GM23338 (cell line): Measurements from ENCODE around the gene MALRD1. TPM values are rescaled to one million over a fixed set of nuclear protein-coding genes. Genes with fewer than 3 reads are reported as not detected.

Experiments used
- ATAC-seq: fragments of 200-7000 bp; cut with Tn5 transposase; 3 replicates; pipeline ENCODE4 v1.9.1; 2020
- DNase-seq: peaks from one replicate; pipeline ENCODE4 v3.0.0-alpha.2; 2015; ENCODE audit warnings: low spot score
- H2AFZ ChIP-seq: fragments of 200-600 bp; sonication (generic); 2 replicates; pipeline ENCODE4 v1.8.0; 2016; ENCODE audit warnings: antibody characterized with exemption, mild to moderate bottlenecking, moderate library complexity
- H3F3A ChIP-seq: fragments of 200-600 bp; sonication (generic); replicated peaks from 2 replicates; pipeline ENCODE4 v1.8.0; 2017; ENCODE audit warnings: antibody characterized with exemption, mixed run types, low read depth
- H3K27ac ChIP-seq: fragments of 200-600 bp; sonication (generic); 2 replicates; pipeline ENCODE4 v1.6.1; 2016; ENCODE audit warnings: low read depth
- H3K27me3 ChIP-seq: fragments of 200-600 bp; sonication (generic); 2 replicates; pipeline ENCODE4 v1.8.0; 2016; ENCODE audit warnings: mild to moderate bottlenecking, mixed run types, moderate library complexity; ENCODE audit not compliant: insufficient read depth
- H3K36me3 ChIP-seq: fragments of 200-600 bp; sonication (generic); 2 replicates; pipeline ENCODE4 v1.8.0; 2016; ENCODE audit warnings: mild to moderate bottlenecking; ENCODE audit not compliant: insufficient read depth
- H3K4me1 ChIP-seq: fragments of 200-600 bp; sonication (generic); 2 replicates; pipeline ENCODE4 v1.8.0; 2016; ENCODE audit warnings: mild to moderate bottlenecking, moderate library complexity; ENCODE audit not compliant: insufficient read depth
- H3K4me2 ChIP-seq: fragments of 200-600 bp; sonication (generic); 2 replicates; pipeline ENCODE4 v1.7.1; 2017; ENCODE audit warnings: mixed run types
- H3K4me3 ChIP-seq: fragments of 200-600 bp; sonication (generic); 2 replicates; pipeline ENCODE4 v1.6.1; 2016; ENCODE audit warnings: mixed run types
- H3K79me2 ChIP-seq: fragments of 200-600 bp; sonication (generic); replicated peaks from 2 replicates; pipeline ENCODE4 v1.8.0; 2017; ENCODE audit warnings: mild to moderate bottlenecking; ENCODE audit not compliant: insufficient read depth
- H3K9me2 ChIP-seq: fragments of 200-600 bp; sonication (generic); 2 replicates; pipeline ENCODE4 v1.8.0; 2017; ENCODE audit not compliant: insufficient read depth
- H4K20me1 ChIP-seq: fragments of 200-600 bp; sonication (generic); replicated peaks from 2 replicates; pipeline ENCODE4 v1.8.0; 2017; ENCODE audit warnings: mild to moderate bottlenecking; ENCODE audit not compliant: insufficient read depth
- H3K27ac Mint-ChIP-seq: 2 replicates; pipeline ENCODE4 v1.8.0; 2020; ENCODE audit warnings: inconsistent platforms, mild to moderate bottlenecking, moderate library complexity, mixed read lengths
- H3K27me3 Mint-ChIP-seq: 3 replicates; pipeline ENCODE4 v1.8.0; 2022; ENCODE audit warnings: low read depth, mild to moderate bottlenecking, moderate library complexity, mixed read lengths, inconsistent platforms; ENCODE audit not compliant: insufficient read depth, poor library complexity
- H3K36me3 Mint-ChIP-seq: 3 replicates; pipeline ENCODE4 v1.8.0; 2021; ENCODE audit warnings: low read depth, mild to moderate bottlenecking, inconsistent platforms, moderate library complexity, mixed read lengths
- H3K4me1 Mint-ChIP-seq: 3 replicates; pipeline ENCODE4 v1.8.0; 2020; ENCODE audit warnings: mild to moderate bottlenecking, inconsistent platforms, mixed read lengths
- H3K4me3 Mint-ChIP-seq: 3 replicates; pipeline ENCODE4 v1.8.0; 2021; ENCODE audit warnings: moderate library complexity, mild to moderate bottlenecking, inconsistent platforms, mixed read lengths
- H3K9me3 Mint-ChIP-seq: 3 replicates; pipeline ENCODE4 v1.8.0; 2020; ENCODE audit warnings: moderate library complexity, mild to moderate bottlenecking, inconsistent platforms, mixed read lengths
- CREB1 ChIP-seq: fragments of 250-450 bp; sonication (Bioruptor Pico); IDR thresholded peaks from 2 replicates; pipeline ENCODE4 v1.5.0; 2020; ENCODE audit warnings: low read depth, mild to moderate bottlenecking, moderate library complexity
- CTCF ChIP-seq, 2 experiments: fragments of 200-600 bp in 1 of 2; sonication (generic) in 1 of 2; conservative IDR thresholded peaks; 2 replicates each; pipeline versions ENCODE4 v1.5.1 to v1.6.1; 2016 to 2017; ENCODE audit warnings: antibody characterized with exemption in 2 of 2, low read depth in 2 of 2, mild to moderate bottlenecking in 2 of 2, moderate library complexity in 1 of 2
- ETS1 ChIP-seq: IDR thresholded peaks from 2 replicates; pipeline ENCODE4 v1.6.1; 2016; ENCODE audit warnings: antibody characterized with exemption
- EZH2 ChIP-seq: fragments of 200-600 bp; sonication (generic); IDR thresholded peaks from one replicate; pipeline ENCODE4 v1.8.0; 2017; ENCODE audit warnings: antibody characterized with exemption, mild to moderate bottlenecking, low read depth; ENCODE audit not compliant: unreplicated experiment
- EZH2phosphoT487 ChIP-seq: fragments of 200-600 bp; sonication (generic); IDR thresholded peaks from one replicate; pipeline ENCODE4 v1.8.1; 2018; ENCODE audit warnings: antibody characterized with exemption; ENCODE audit not compliant: unreplicated experiment
- JUNB ChIP-seq: IDR thresholded peaks from one replicate; pipeline ENCODE4 v1.6.1; 2016; ENCODE audit warnings: antibody characterized with exemption; ENCODE audit not compliant: unreplicated experiment
- NANOG ChIP-seq: IDR thresholded peaks from 2 replicates; pipeline ENCODE4 v1.6.1; 2016; ENCODE audit warnings: antibody characterized with exemption, borderline replicate concordance
- POLR2AphosphoS5 ChIP-seq: IDR thresholded peaks from 2 replicates; pipeline ENCODE4 v1.6.1; 2016; ENCODE audit warnings: antibody characterized with exemption, low read depth
- STAT1 ChIP-seq: IDR thresholded peaks from one replicate; pipeline ENCODE4 v1.6.1; 2016; ENCODE audit warnings: antibody characterized with exemption; ENCODE audit not compliant: unreplicated experiment
- ZNF114 ChIP-seq: fragments of 250-450 bp; sonication (Bioruptor Pico); IDR thresholded peaks from 2 replicates; pipeline ENCODE4 v1.5.0; 2020; ENCODE audit warnings: mild to moderate bottlenecking, moderate library complexity
- ZNF331 ChIP-seq: fragments of 250-450 bp; sonication (Bioruptor Pico); IDR thresholded peaks from 2 replicates; pipeline ENCODE4 v1.5.0; 2020; ENCODE audit warnings: low read depth, mild to moderate bottlenecking, moderate library complexity
- polyA plus RNA-seq: library from polyadenylated mRNA; unstranded; fragments of >200 nt; fragmentation: Nextera tagmentation; extraction: Ambion mirVana; gene quantifications from 2 replicates; pipeline ENCODE4 v1.2.1, GENCODE V29; 2016
- total RNA-seq: library from RNA; depleted of rRNA; stranded (reverse); fragments of >200 nt; shearing (Covaris generic); gene quantifications from 2 replicates; pipeline ENCODE4 v1.2.3, GENCODE V29; 2014

The MALRD1 gene
- total and polyA plus RNA-seq, 2 experiments from 2014 or later, result 0.42 to 1.9 TPM

GRCh38 chr10:19688344-19688743 lies 639.7 kb downstream of the MALRD1 start (continued):
- TF ChIP-seq CTCF (conservative IDR thresholded peaks at IDR 0.05; ENCODE audit: low read depth in 2 of 2) (no peak), ZNF331 (CRISPR knock-in tag) (no peak), NANOG (no peak), ETS1 (no peak)

- no peak for DNase-seq
- H3K4me2 ChIP-seq, result no peak overlapping the region
- H2AFZ ChIP-seq, result no peak overlapping the region
- no peak for TF ChIP-seq CREB1 (CRISPR knock-in tag)
- TF ChIP-seq ZNF331 (CRISPR knock-in tag), result no peak
- TF ChIP-seq POLR2AphosphoS5, result no peak
- no peak for TF ChIP-seq ZNF114 (CRISPR knock-in tag)
- TF ChIP-seq STAT1, result no peak
- TF ChIP-seq ETS1, result no peak
- no peak for TF ChIP-seq JUNB
- no peak for TF ChIP-seq NANOG
- no peak for TF ChIP-seq EZH2
- no peak for TF ChIP-seq EZH2phosphoT487
- no peak for TF ChIP-seq CTCF (conservative IDR thresholded peaks at IDR 0.05; ENCODE audit: low read depth in 2 of 2)
- no peaks in the 10 kb centered on the region for H3K27me3 ChIP-seq
- H3K27ac ChIP-seq, result no peak overlapping the region
- Mint-ChIP-seq H3K27ac (no peak overlapping the region), H3K4me3 (no peak overlapping the region), H3K4me1 (no peaks in the 10 kb centered on the region), H3K9me3 (no peaks in the 10 kb centered on the region; the same call in 2 of the 3 replicates), H3K27me3 (no peaks in the 10 kb centered on the region), H3K36me3 (0 out of 3 replicates have a peak, but pooled peaks cover 2% of the 10 kb centered on the region)
- no peaks in the 10 kb centered on the region for H4K20me1 ChIP-seq
- H3K79me2 ChIP-seq, result no peaks in the 10 kb centered on the region
- no peak overlapping the region for H3K4me3 ChIP-seq
- H3K36me3 ChIP-seq, result no peaks in the 10 kb centered on the region
- H3K4me1 ChIP-seq, result no peaks in the 10 kb centered on the region
- H3K9me2 ChIP-seq, result no peaks in the 10 kb centered on the region
- no peak for ATAC-seq
- no peaks in the 10 kb centered on the region for H3F3A ChIP-seq
Measured at GRCh38 chr10:19689231-19689630, 640.6 kb downstream of the MALRD1 start.
